Right cardiac atrium (tissue), 5 donors: Measurements from ENCODE around the gene TAF6. TPM values are rescaled to one million over a fixed set of nuclear protein-coding genes. Genes with fewer than 3 reads are reported as not detected.

Source experiments
- ATAC-seq, 2 donors: fragments of 200-7000 bp; cut with Tn5 transposase; one replicate each; pipeline versions ENCODE4 v1.8.0 to v1.9.1; 2020; ENCODE audit warnings: moderate library complexity in 2 of 2, mild to moderate bottlenecking in 1 of 2
- DNase-seq, 3 donors: peaks; one replicate each; pipeline ENCODE4 v3.0.0-alpha.2; 2020
- H3K27ac ChIP-seq: one replicate; pipeline ENCODE4 v1.5.1; 2013; ENCODE audit warnings: mild to moderate bottlenecking, low read length, control low read depth, moderate library complexity
- H3K27me3 ChIP-seq: one replicate; pipeline ENCODE4 v1.6.1; 2013; ENCODE audit not compliant: control insufficient read depth, insufficient read depth
- H3K4me1 ChIP-seq: one replicate; pipeline ENCODE4 v1.6.1; 2013; ENCODE audit warnings: low read length; ENCODE audit not compliant: control insufficient read depth, insufficient read depth
- H3K4me3 ChIP-seq: one replicate; pipeline ENCODE4 v1.5.1; 2013; ENCODE audit warnings: low read length, control low read depth
- H3K9me3 ChIP-seq: one replicate; pipeline ENCODE4 v1.6.1; 2013; ENCODE audit warnings: low read length; ENCODE audit not compliant: control insufficient read depth
- WGBS: extraction: QIAGEN DNeasy Blood & Tissue Kit; methylation state at CpG from one replicate; pipeline ENCODE4 v1.1.7; 2013; 5-methylcytosine and 5-hydroxymethylcytosine counted together
- intact Hi-C, 4 donors: fragments of 100-400 bp; cut with DNase I; formaldehyde crosslinking; loops; one replicate each; pipeline versions ENCODE4 v1.11.0 to v1.14.0; 2022 to 2023
- polyA plus RNA-seq: library from polyadenylated mRNA; stranded (reverse); fragments of 200-250 nt; gene quantifications from one replicate; pipeline ENCODE4 v1.2.3, GENCODE V29; 2013
- total RNA-seq, 4 donors: library from RNA; stranded (reverse); fragmentation: NEBNext Ultra II Directional; extraction: Animal tissue kit (Norgen Biotek cat#: 25700); gene quantifications; one replicate each; pipeline ENCODE4 v1.2.1, GENCODE V29; 2021
- donor health status: healthy with polysubstance abuse.
- donor health status: DM: no; HTN: yes; CAD: no.
- donor health status: DM: no; HTN: no; CAD: no.
- donor health status: DM: no; HTN: yes; CAD: no; lungs with severe emphysema.
- donor health status: DM: yes; HTN: yes; CAD: no.

Gene TAF6
- total and polyA plus RNA-seq, 5 donors = 29.7 to 37.7 (median 33.9) TPM

DNA sequence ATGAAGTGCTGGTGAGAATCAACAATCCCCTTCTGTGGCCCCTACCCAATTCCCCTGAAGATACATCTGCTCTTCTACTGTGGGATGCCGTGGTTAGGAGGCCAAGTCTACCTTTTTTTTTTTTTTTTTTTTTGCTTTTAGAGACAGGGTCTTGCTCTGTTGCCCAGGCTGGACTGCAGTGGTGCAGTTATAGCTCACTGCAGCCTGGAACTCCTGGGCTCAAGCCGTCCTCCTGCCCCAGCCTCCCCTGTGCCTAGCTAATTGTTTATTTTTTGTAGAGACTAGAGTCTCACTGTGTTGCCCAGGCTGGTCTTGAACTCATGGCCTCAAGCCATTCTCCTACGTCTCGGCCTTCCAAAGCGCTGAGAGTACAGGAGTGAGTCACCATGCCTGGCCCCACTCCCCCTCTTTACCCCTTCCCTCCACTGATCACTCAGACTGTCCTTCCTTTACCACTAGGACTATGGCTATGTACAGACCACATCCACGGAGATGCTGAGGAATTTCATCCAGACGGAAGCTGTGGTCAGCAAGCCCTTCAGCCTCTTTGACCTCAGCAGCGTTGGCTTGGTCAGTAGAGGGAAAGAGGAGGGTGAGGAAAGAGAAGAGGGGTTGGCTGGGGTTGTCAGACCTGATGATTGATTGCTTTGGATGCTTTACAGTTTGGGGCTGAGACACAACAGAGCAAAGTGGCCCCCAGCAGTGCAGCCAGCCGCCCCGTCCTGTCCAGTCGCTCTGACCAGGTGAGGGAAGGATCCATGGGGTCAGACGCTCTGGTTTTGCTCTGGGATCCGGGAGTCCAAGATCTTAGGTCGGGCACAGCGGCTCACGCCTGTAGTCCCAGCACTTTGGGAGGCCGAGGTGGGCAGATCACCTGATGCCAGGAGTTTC lies 16.0 kb downstream of the TAF6 start:
- ATAC-seq = no peak
- Histone ChIP-seq H3K27me3 (no peaks in the 10 kb centered on the region), H3K4me3 (no peak overlapping the region), H3K27ac (no peak overlapping the region), H3K4me1 (peaks cover 7% of the 10 kb centered on the region), H3K9me3 (no peaks in the 10 kb centered on the region)
- no peak for DNase-seq
- 84% methylated on average over 17 of the region's 17 CpGs for WGBS
- intact Hi-C loops = no loop called here

DNA sequence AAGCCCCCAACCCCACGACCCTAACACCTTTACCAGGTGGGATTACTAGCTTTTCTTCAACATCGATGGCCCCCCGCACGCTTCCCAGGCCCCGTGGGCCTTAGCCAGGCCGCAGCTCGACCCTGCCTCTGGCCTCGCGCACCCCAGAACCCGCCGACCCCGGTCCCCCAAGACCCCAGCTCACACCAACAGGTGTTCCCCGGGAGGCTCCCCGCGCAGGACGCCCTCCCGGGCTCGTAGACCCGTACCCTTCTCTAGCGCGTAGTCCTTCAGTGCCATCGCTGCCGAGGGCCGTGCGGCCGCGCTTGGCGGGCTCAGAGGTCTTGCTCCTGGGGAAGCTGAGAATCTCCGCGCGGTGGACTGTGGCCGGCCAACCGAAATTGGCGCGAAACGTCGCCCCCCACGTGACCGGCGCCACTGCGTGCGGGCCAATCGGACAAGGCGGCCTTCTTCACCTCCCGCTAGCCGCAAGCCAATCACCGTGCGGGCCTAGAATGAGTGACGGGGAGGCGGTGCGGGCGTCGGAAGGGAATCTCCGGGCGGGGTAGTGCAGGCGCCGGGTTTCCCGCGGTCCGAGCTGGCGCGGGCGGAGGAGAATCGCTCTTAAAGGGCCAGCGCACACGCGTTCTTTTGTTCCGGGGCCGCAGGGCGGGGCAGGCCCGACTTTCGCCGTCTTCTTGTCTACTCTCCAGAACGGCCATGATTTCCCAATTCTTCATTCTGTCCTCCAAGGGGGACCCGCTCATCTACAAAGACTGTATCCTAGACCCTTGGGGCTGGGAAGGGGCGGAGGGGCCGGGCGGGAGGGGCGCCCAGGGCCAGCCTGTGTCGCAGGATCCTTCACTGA lies 17.9 kb downstream of the TAF6 start, which contains the start of the genes AP4M1 and MCM7:
Gene AP4M1 (plus strand): TSS at position 628 of the 847 bp plus-strand sequence. CDS start 72 bp downstream, at position 700.
Gene MCM7 (minus strand): TSS at position 382 of the 847 bp plus-strand sequence. CDS start 103 bp downstream, at position 279.
- peaks cover 7% of the 10 kb centered on the region for H3K4me1 ChIP-seq
- peak; percentile 97 for ATAC-seq
- WGBS = under 1% methylated on average over 80 of the region's 80 CpGs
- peak within 1 kb of the TSS; percentile 69 for H3K4me3 ChIP-seq
- intact Hi-C loops = no loop called here
- H3K27ac ChIP-seq = peak within 1 kb of the TSS; percentile 70
- H3K27me3 ChIP-seq = no peaks in the 10 kb centered on the region
- H3K9me3 ChIP-seq = no peaks in the 10 kb centered on the region
- DNase-seq = peak; percentile 99 to 100 (median 99)

DNA sequence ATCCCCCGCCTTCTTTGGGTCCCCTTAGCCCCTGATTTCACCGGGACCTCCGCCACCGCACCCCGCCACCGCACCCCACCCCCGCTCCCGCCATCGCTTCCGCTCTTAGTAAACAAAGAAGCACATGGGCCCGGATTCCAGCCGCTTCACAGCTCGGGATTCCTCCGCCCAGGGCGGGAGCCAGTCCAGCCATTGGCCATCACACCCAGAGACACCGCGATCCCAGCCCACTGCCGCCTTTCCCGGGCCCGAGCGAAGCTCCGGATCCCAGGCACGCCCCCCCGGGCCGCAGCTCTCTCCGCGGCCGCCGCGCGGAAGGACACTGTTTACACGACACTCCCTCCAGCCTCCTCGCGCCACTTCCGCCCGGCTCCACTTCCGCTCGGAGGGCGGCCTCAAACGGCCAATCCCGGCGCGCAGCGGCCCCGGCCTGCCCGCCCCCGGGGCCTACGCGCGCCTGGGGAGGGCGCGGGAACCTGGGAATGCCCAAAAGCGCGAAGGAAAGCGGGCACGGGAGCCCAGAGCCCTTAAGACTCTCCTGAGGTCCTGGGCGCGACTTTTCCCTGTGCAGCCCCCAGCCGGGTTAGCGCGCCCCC lies 18.6 kb downstream of the TAF6 start:
- peak; percentile 95 to 97 (median 96) for DNase-seq
- peak; percentile 94 for ATAC-seq
- intact Hi-C loops = no loop called here
- Histone ChIP-seq H3K4me1 (peaks cover 7% of the 10 kb centered on the region), H3K27me3 (no peaks in the 10 kb centered on the region), H3K27ac (peak overlapping the region; percentile 40), H3K4me3 (peak overlapping the region; percentile 65), H3K9me3 (no peaks in the 10 kb centered on the region)
- under 1% methylated on average over 61 of the region's 61 CpGs for WGBS

DNA sequence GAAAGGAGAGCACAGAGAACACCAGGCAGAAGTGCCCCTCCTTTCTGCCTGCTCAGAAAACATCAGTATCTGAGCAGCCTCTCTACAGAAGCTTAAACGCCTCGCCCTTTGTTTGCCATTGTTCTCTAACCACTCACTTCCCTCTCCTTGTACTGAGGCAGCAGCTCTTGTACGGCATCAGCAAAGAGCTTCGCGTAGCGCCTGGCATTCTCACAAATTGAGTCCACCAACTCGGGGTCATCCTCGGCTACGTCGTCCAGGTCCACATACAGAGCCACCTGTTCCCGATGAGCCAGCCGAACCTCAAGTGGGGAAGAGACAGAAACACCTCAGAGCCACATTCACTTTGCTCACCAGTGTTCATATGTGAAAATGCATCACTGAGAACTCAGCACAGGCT lies 19.7 kb downstream of the TAF6 start:
- ATAC-seq (no peak), DNase-seq (no peak)
- no peaks in the 10 kb centered on the region for H3K27me3 ChIP-seq
- H3K9me3 ChIP-seq = no peaks in the 10 kb centered on the region
- no peak overlapping the region for H3K4me3 ChIP-seq
- no peak overlapping the region for H3K27ac ChIP-seq
- WGBS = 64% methylated on average over 12 of the region's 12 CpGs
- intact Hi-C loops = no loop called here
- peaks cover 7% of the 10 kb centered on the region for H3K4me1 ChIP-seq

- WGBS = 86% methylated on average over 10 of the region's 10 CpGs
- Histone ChIP-seq H3K27me3 (no peaks in the 10 kb centered on the region), H3K4me3 (no peak overlapping the region), H3K4me1 (peaks cover 7% of the 10 kb centered on the region), H3K27ac (no peak overlapping the region), H3K9me3 (no peaks in the 10 kb centered on the region)
- no peak for DNase-seq
- no peak for ATAC-seq
- intact Hi-C loops = no loop called here
Measured at GRCh38 chr7:100098913-100099312, 20.2 kb downstream of the TAF6 start.

DNA sequence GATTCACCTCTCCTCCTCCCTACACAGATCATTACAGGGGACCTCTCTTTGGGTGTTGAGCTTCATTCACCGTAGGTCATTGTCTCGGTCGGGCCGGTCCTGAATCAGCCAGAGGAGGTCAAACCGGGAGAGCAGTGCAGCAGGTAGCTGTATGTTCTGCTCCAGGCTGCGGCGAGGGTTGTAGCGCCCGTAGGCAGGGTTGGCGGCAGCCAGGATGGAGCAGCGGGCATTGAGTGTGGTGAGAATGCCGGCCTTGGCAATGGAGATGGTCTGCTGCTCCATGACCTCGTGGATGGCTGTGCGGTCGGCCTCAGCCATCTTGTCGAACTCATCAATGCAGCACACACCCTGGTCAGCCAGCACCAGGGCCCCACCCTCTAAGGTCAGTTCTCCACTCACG lies 23.5 kb downstream of the TAF6 start:
- ATAC-seq (no peak), DNase-seq (peak in 1 of 3 donors; percentile 35)
- H3K9me3 ChIP-seq = no peaks in the 10 kb centered on the region
- no peaks in the 10 kb centered on the region for H3K27me3 ChIP-seq
- no peak overlapping the region for H3K27ac ChIP-seq
- WGBS = 90% methylated on average over 17 of the region's 17 CpGs
- H3K4me1 ChIP-seq = peaks cover 3% of the 10 kb centered on the region
- intact Hi-C loops = no loop called here
- no peak overlapping the region for H3K4me3 ChIP-seq

DNA sequence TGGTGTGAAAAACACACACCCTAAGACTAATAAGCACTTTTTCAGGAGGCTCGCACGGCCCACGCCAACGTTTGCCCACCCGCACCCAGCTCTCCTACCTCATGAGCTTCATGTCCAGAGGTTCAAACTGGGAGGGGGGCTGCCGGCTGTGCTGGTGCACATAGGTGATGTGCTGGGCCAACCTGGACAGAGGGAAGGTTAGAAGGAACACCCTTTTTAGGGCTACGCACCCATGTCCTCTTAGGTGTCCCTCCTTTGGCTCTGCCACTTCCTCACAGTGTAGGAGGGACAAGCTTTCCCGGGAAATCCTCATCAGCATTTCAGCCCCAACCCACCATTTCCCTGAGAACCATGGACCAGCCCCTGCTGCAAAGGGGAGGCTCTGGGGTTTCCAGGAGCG lies 23.9 kb downstream of the TAF6 start:
- Histone ChIP-seq H3K27ac (no peak overlapping the region), H3K4me3 (no peak overlapping the region), H3K9me3 (no peaks in the 10 kb centered on the region), H3K27me3 (no peaks in the 10 kb centered on the region), H3K4me1 (peaks cover 3% of the 10 kb centered on the region)
- WGBS = 81% methylated on average over 9 of the region's 9 CpGs
- ATAC-seq (no peak), DNase-seq (peak in 1 of 3 donors; percentile 62)
- intact Hi-C loops = no loop called here

GRCh38 chr7:100093925-100094486 lies 25.2 kb downstream of the TAF6 start:
- 76% methylated on average over 16 of the region's 16 CpGs for WGBS
- Histone ChIP-seq H3K27ac (no peak overlapping the region), H3K9me3 (no peaks in the 10 kb centered on the region), H3K4me3 (no peak overlapping the region), H3K4me1 (peaks cover 3% of the 10 kb centered on the region), H3K27me3 (no peaks in the 10 kb centered on the region)
- no peak for DNase-seq
- peak in 1 of 2 donors; percentile 5 for ATAC-seq
- intact Hi-C loops = no loop called here

DNA sequence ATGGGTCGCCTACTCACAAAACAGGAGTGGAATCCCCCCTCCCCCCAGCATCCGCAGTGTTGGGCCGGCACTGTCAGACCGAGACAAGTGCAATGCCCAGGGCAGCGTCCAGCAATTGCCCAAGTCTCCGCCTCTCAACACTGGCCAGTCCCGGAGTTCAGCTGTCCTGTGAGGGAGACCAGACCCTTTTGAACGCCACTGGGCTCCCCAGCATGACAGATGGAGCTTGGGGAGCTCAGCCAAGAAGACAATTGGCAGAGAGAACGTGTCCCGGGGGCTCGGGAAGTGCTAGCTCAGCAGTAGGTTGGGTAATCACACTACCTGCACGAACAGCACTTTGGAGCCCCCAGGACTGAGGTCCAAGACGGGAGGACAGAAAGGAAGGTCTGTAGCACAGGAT lies 25.7 kb downstream of the TAF6 start:
- peaks cover 3% of the 10 kb centered on the region for H3K4me1 ChIP-seq
- intact Hi-C loops = no loop called here

GRCh38 chr7:100093054-100093453 lies 26.1 kb downstream of the TAF6 start:
- Histone ChIP-seq H3K9me3 (no peaks in the 10 kb centered on the region), H3K4me3 (no peak overlapping the region), H3K4me1 (peaks cover 3% of the 10 kb centered on the region), H3K27ac (no peak overlapping the region), H3K27me3 (no peaks in the 10 kb centered on the region)
- DNase-seq (no peak), ATAC-seq (no peak)
- intact Hi-C loops = no loop called here
- whole genome bisulfite sequencing = 37% methylated on average over 8 of the region's 8 CpGs

More for the DNA sequence above, 25.7 kb downstream of the TAF6 start:
- ATAC-seq (no peak), DNase-seq (no peak)
- no peaks in the 10 kb centered on the region for H3K27me3 ChIP-seq
- H3K9me3 ChIP-seq = no peaks in the 10 kb centered on the region
- 41% methylated on average over 13 of the region's 13 CpGs for WGBS
- H3K27ac ChIP-seq = no peak overlapping the region
- H3K4me3 ChIP-seq = no peak overlapping the region
